HL-60 (cell line): Measurements from ENCODE around the gene MKLN1.

Source experiments
- GABPA ChIP-seq: IDR thresholded peaks from 2 replicates; pipeline ENCODE4 v1.6.1; 2012; ENCODE audit warnings: low read depth
- POLR2AphosphoS5 ChIP-seq: IDR thresholded peaks from 2 replicates; pipeline ENCODE4 v1.6.1; 2012; ENCODE audit warnings: low read depth
- TF ChIP-seq, protein P1 (sequence below): IDR thresholded peaks from one replicate; pipeline ENCODE4 v1.5.1; 2011; ENCODE audit warnings: low read length, control low read depth, inconsistent platforms; ENCODE audit not compliant: insufficient read depth
- TF ChIP-seq, protein P2 (sequence below): IDR thresholded peaks from 2 replicates; pipeline ENCODE4 v1.6.1; 2012; ENCODE audit warnings: low read depth; ENCODE audit not compliant: insufficient replicate concordance

GRCh38 chr7:131370523-131370968 is 42.9 kb downstream of the MKLN1 start:
- TF ChIP-seq, protein P1, sequence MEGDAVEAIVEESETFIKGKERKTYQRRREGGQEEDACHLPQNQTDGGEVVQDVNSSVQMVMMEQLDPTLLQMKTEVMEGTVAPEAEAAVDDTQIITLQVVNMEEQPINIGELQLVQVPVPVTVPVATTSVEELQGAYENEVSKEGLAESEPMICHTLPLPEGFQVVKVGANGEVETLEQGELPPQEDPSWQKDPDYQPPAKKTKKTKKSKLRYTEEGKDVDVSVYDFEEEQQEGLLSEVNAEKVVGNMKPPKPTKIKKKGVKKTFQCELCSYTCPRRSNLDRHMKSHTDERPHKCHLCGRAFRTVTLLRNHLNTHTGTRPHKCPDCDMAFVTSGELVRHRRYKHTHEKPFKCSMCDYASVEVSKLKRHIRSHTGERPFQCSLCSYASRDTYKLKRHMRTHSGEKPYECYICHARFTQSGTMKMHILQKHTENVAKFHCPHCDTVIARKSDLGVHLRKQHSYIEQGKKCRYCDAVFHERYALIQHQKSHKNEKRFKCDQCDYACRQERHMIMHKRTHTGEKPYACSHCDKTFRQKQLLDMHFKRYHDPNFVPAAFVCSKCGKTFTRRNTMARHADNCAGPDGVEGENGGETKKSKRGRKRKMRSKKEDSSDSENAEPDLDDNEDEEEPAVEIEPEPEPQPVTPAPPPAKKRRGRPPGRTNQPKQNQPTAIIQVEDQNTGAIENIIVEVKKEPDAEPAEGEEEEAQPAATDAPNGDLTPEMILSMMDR, result no peak
- TF ChIP-seq POLR2AphosphoS5 (no peak), GABPA (no peak)
- TF ChIP-seq, protein P2, sequence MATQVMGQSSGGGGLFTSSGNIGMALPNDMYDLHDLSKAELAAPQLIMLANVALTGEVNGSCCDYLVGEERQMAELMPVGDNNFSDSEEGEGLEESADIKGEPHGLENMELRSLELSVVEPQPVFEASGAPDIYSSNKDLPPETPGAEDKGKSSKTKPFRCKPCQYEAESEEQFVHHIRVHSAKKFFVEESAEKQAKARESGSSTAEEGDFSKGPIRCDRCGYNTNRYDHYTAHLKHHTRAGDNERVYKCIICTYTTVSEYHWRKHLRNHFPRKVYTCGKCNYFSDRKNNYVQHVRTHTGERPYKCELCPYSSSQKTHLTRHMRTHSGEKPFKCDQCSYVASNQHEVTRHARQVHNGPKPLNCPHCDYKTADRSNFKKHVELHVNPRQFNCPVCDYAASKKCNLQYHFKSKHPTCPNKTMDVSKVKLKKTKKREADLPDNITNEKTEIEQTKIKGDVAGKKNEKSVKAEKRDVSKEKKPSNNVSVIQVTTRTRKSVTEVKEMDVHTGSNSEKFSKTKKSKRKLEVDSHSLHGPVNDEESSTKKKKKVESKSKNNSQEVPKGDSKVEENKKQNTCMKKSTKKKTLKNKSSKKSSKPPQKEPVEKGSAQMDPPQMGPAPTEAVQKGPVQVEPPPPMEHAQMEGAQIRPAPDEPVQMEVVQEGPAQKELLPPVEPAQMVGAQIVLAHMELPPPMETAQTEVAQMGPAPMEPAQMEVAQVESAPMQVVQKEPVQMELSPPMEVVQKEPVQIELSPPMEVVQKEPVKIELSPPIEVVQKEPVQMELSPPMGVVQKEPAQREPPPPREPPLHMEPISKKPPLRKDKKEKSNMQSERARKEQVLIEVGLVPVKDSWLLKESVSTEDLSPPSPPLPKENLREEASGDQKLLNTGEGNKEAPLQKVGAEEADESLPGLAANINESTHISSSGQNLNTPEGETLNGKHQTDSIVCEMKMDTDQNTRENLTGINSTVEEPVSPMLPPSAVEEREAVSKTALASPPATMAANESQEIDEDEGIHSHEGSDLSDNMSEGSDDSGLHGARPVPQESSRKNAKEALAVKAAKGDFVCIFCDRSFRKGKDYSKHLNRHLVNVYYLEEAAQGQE, result no peak
